HG03342 (cell line): Measurements from ENCODE around the gene TPMT.

ENCODE experiments used
- ATAC-seq: cut with Tn5 transposase; IDR thresholded peaks from one replicate; pipeline ENCODE4 v1.9.1; 2021; ENCODE audit warnings: mild to moderate bottlenecking, moderate library complexity; ENCODE audit not compliant: unreplicated experiment

Gene TPMT

GRCh38 chr6:18118330-18118729 is 36.5 kb downstream of the TPMT start:
- ATAC-seq, result no peak

- no peak for ATAC-seq
Measured at GRCh38 chr6:18117136-18117535, 37.7 kb downstream of the TPMT start.

GRCh38 chr6:18115356-18115755 is 39.5 kb downstream of the TPMT start:
- ATAC-seq, result no peak

GRCh38 chr6:18110162-18110561 is 44.7 kb downstream of the TPMT start:
- no peak for ATAC-seq

GRCh38 chr6:18107061-18107460 is 47.8 kb downstream of the TPMT start:
- ATAC-seq, result no peak

GRCh38 chr6:18102783-18103509 is 51.9 kb downstream of the TPMT start:
- ATAC-seq, result no peak

GRCh38 chr6:18101873-18102272 is 53.0 kb downstream of the TPMT start:
- no peak for ATAC-seq

GRCh38 chr6:18101271-18101670 is 53.6 kb downstream of the TPMT start:
- no peak for ATAC-seq

- no peak for ATAC-seq
Measured at GRCh38 chr6:18100296-18100695, 54.6 kb downstream of the TPMT start.

GRCh38 chr6:18099511-18099910 is 55.4 kb downstream of the TPMT start:
- no peak for ATAC-seq

- no peak for ATAC-seq
Measured at GRCh38 chr6:18096423-18096822, 58.5 kb downstream of the TPMT start.

- ATAC-seq, result no peak
Measured at GRCh38 chr6:18091382-18091781, 63.5 kb downstream of the TPMT start.

- ATAC-seq, result no peak
Measured at GRCh38 chr6:18090349-18090786, 64.5 kb downstream of the TPMT start.

GRCh38 chr6:18088419-18089296 is 66.2 kb downstream of the TPMT start:
- no peak for ATAC-seq

GRCh38 chr6:18087396-18088165 is 67.3 kb downstream of the TPMT start:
- ATAC-seq, result no peak

- ATAC-seq, result no peak
Measured at GRCh38 chr6:18081025-18081668, 73.7 kb downstream of the TPMT start.

- no peak for ATAC-seq
Measured at GRCh38 chr6:18080544-18080943, 74.3 kb downstream of the TPMT start.

GRCh38 chr6:18078866-18079265 is 76.0 kb downstream of the TPMT start:
- ATAC-seq, result no peak
